ENCODE data around the gene ATXN7. TPM values are rescaled to one million over a fixed set of nuclear protein-coding genes. Genes with fewer than 3 reads are reported as not detected.

ATXN7 gene
- total and polyA plus RNA-seq, 2 of the 13 experiments (the other 11 are each of a cell fraction or from before 2014, with no cell fraction given): 13.8 to 20.0 TPM

- ATAC-seq (no peak), DNase-seq (ENCODE audit: low spot score) (no peak), FAIRE-seq (no peak)
- Histone ChIP-seq H3K4me1 (ENCODE audit: insufficient read depth, low read length) (no peaks in the 10 kb centered on the region), H2AFZ (ENCODE audit: low read length) (no peak overlapping the region), H3K27me3 (ENCODE audit: control insufficient read depth in 1 of 2, insufficient read depth in 2 of 2, low read length in 2 of 2) (no peaks in the 10 kb centered on the region), H3K9ac (ENCODE audit: insufficient read depth, low read depth, low read length) (no peak overlapping the region), H3K79me2 (ENCODE audit: insufficient read depth, low read length) (no peaks in the 10 kb centered on the region), H3K36me3 (replicated peaks in 1 of 2; ENCODE audit: control insufficient read depth in 1 of 2, insufficient read depth in 2 of 2, low read length in 2 of 2) (no peaks in the 10 kb centered on the region), H4K20me1 (ENCODE audit: insufficient read depth, low read length) (no peaks in the 10 kb centered on the region), H3K27ac (ENCODE audit: extremely low read length, insufficient read depth, low read length) (no peak overlapping the region), H3K4me3 (replicated peaks in 1 of 3; ENCODE audit: insufficient read depth in 1 of 3, low read depth in 2 of 3, low read length in 3 of 3) (no peak overlapping the region), H3K9me3 (ENCODE audit: low read length) (no peaks in the 10 kb centered on the region), H3K4me2 (ENCODE audit: low read depth, low read length) (no peak overlapping the region)
- WGBS (ENCODE audit: low lambda C conversion rate): 46% methylated on average over 1 of the region's 1 CpG
- TF ChIP-seq WIZ (CRISPR knock-in tag; IDR thresholded peaks at IDR 0.05) (no peak), HNRNPH1 (optimal IDR thresholded peaks at IDR 0.05; ENCODE audit: low read depth, low read length) (no peak), CC2D1A (CRISPR knock-in tag; IDR thresholded peaks at IDR 0.05) (no peak), SATB2 (CRISPR knock-in tag; IDR thresholded peaks at IDR 0.05) (no peak), PRDM10 (CRISPR knock-in tag; IDR thresholded peaks at IDR 0.05; ENCODE audit: low read depth) (no peak), ZNF10 (CRISPR knock-in tag; IDR thresholded peaks at IDR 0.05; ENCODE audit: borderline replicate concordance, low read depth) (no peak), GMEB2 (CRISPR knock-in tag; IDR thresholded peaks at IDR 0.05; ENCODE audit: low read depth) (no peak), BHLHE40 (IDR thresholded peaks at IDR 0.05; ENCODE audit: low read length) (no peak), ZNF205 (CRISPR knock-in tag; IDR thresholded peaks at IDR 0.05) (no peak), RXRB (CRISPR knock-in tag; IDR thresholded peaks at IDR 0.05; ENCODE audit: borderline replicate concordance) (no peak), ZNF597 (CRISPR knock-in tag; IDR thresholded peaks at IDR 0.05) (no peak)
- POLR2A ChIA-PET: no interaction called here
- in situ Hi-C loops (cut with HindIII; ENCODE audit: extremely low pct_ligation_motif_present, low pct_unique_long_range_greater_than_20kb) (no loop called here), intact Hi-C loops (cut with micrococcal nuclease; ENCODE audit: unreplicated experiment) (no loop called here)
- CTCF ChIA-PET (ENCODE audit: low intra/inter-chr PET ratio, low total read pairs): no interaction called here
- BruUV-seq (replicated peaks): no TSS peak
Measured at GRCh38 chr3:63841704-63842103, 22.0 kb upstream of the ATXN7 start.

Data from HepG2 (cell line).